Stomach (tissue), 4 donors: ENCODE measurements around the gene NCS1.

Experiments used
- EP300 ChIP-seq: sonication (generic); formaldehyde crosslinking; IDR thresholded peaks from one replicate; pipeline ENCODE4 v1.6.1; 2017; ENCODE audit warnings: antibody characterized with exemption
- POLR2A ChIP-seq, 4 donors: fragments of 450-650 bp; IDR thresholded peaks; one replicate each; pipeline ENCODE4 v1.6.1; 2016; ENCODE audit warnings: antibody characterized with exemption in 4 of 4, control low read depth in 2 of 4, mild to moderate bottlenecking in 1 of 4, moderate library complexity in 1 of 4
- POLR2AphosphoS5 ChIP-seq, 3 donors: sonication (generic); formaldehyde crosslinking; IDR thresholded peaks; one replicate each; pipeline ENCODE4 v1.6.1; 2016; ENCODE audit warnings: antibody characterized with exemption in 3 of 3
- TF ChIP-seq, protein P1 (sequence below), 7 experiments: fragments of 450-650 bp in 4 of 7; fragments of 200-600 bp in 3 of 7; sonication (generic) in 3 of 7; IDR thresholded peaks; one replicate each; pipeline ENCODE4 v1.5.1; 2016 to 2019; ENCODE audit warnings: antibody characterized with exemption in 7 of 7, control low read depth in 2 of 7, mild to moderate bottlenecking in 1 of 7

GRCh38 chr9:130268521-130269211 lies 96.5 kb downstream of the NCS1 start:
- TF ChIP-seq, protein P1, sequence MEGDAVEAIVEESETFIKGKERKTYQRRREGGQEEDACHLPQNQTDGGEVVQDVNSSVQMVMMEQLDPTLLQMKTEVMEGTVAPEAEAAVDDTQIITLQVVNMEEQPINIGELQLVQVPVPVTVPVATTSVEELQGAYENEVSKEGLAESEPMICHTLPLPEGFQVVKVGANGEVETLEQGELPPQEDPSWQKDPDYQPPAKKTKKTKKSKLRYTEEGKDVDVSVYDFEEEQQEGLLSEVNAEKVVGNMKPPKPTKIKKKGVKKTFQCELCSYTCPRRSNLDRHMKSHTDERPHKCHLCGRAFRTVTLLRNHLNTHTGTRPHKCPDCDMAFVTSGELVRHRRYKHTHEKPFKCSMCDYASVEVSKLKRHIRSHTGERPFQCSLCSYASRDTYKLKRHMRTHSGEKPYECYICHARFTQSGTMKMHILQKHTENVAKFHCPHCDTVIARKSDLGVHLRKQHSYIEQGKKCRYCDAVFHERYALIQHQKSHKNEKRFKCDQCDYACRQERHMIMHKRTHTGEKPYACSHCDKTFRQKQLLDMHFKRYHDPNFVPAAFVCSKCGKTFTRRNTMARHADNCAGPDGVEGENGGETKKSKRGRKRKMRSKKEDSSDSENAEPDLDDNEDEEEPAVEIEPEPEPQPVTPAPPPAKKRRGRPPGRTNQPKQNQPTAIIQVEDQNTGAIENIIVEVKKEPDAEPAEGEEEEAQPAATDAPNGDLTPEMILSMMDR (IDR thresholded peaks at IDR 0.05) = no peak
- no peak for TF ChIP-seq POLR2A (IDR thresholded peaks at IDR 0.05)
- TF ChIP-seq POLR2AphosphoS5 (IDR thresholded peaks at IDR 0.05) = no peak
- no peak for TF ChIP-seq EP300
